DND-41 (cell line): ENCODE data around the gene PTGIR.

Source experiments
- EZH2 ChIP-seq: IDR thresholded peaks from 3 replicates; pipeline ENCODE4 v1.6.1; 2012; ENCODE audit warnings: borderline replicate concordance, low read depth, mild to moderate bottlenecking, moderate library complexity, low read length, inconsistent platforms; ENCODE audit not compliant: severe bottlenecking
- TF ChIP-seq, protein P1 (sequence below): IDR thresholded peaks from 2 replicates; pipeline ENCODE4 v1.5.1; 2012; ENCODE audit warnings: borderline replicate concordance, low read length, moderate library complexity, mild to moderate bottlenecking; ENCODE audit not compliant: poor library complexity, severe bottlenecking; ENCODE audit errors: extremely low read depth

DNA sequence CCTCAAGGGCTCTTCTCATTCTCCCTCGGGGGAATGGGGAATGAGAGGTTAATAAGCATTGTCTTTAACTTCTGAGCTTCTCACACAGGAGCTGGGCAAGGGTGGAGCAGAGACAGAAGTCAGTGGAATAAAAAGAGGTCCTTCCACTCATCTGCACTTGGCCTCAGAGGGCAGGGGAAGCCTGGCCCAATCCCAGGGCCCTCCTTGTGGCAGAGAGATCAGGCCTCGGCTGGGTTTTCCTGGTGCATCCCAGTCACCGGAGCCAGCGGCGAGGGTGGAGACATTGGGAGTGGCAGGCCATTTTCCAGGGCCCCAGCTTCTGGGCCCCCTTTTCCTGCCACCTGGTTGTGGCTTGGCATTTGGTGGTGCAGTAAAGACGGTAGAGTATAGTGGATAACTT is 13.1 kb downstream of the PTGIR start:
- no peak for TF ChIP-seq EZH2
- TF ChIP-seq, protein P1, sequence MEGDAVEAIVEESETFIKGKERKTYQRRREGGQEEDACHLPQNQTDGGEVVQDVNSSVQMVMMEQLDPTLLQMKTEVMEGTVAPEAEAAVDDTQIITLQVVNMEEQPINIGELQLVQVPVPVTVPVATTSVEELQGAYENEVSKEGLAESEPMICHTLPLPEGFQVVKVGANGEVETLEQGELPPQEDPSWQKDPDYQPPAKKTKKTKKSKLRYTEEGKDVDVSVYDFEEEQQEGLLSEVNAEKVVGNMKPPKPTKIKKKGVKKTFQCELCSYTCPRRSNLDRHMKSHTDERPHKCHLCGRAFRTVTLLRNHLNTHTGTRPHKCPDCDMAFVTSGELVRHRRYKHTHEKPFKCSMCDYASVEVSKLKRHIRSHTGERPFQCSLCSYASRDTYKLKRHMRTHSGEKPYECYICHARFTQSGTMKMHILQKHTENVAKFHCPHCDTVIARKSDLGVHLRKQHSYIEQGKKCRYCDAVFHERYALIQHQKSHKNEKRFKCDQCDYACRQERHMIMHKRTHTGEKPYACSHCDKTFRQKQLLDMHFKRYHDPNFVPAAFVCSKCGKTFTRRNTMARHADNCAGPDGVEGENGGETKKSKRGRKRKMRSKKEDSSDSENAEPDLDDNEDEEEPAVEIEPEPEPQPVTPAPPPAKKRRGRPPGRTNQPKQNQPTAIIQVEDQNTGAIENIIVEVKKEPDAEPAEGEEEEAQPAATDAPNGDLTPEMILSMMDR = no peak
